Muscle of leg (tissue), 11 donors: Measurements from ENCODE around the gene TRIM37. TPM values are rescaled to one million over a fixed set of nuclear protein-coding genes. Genes with fewer than 3 reads are reported as not detected.
"Not testable (repeated sequence)": the region's sequence is repeated elsewhere in the genome, so short reads cannot be mapped to it uniquely, and the experiment has no call there.

Experiments used
- DNase-seq: peaks from one replicate; pipeline ENCODE4 v3.0.0; 2013
- H3K27ac ChIP-seq: one replicate; pipeline ENCODE4 v1.5.1; 2013; ENCODE audit warnings: mild to moderate bottlenecking, low read length, control low read depth
- H3K27me3 ChIP-seq: one replicate; pipeline ENCODE4 v1.6.1; 2013; ENCODE audit warnings: low read length; ENCODE audit not compliant: control insufficient read depth, insufficient read depth
- H3K36me3 ChIP-seq: one replicate; pipeline ENCODE4 v1.6.1; 2013; ENCODE audit warnings: low read length; ENCODE audit not compliant: control insufficient read depth, insufficient read depth
- H3K4me1 ChIP-seq: one replicate; pipeline ENCODE4 v1.6.1; 2013; ENCODE audit warnings: low read length; ENCODE audit not compliant: control insufficient read depth, insufficient read depth
- H3K4me3 ChIP-seq: one replicate; pipeline ENCODE4 v1.5.1; 2013; ENCODE audit warnings: low read length, control low read depth
- H3K9me3 ChIP-seq: replicated peaks from 2 replicates; pipeline ENCODE4 v1.6.1; 2013; ENCODE audit warnings: low read depth, low read length; ENCODE audit not compliant: control insufficient read depth
- WGBS: methylation state at CpG from one replicate; pipeline ENCODE4 v1.1.5; 2013; ENCODE audit warnings: missing lambda C conversion rate; ENCODE audit not compliant: insufficient coverage; 5-methylcytosine and 5-hydroxymethylcytosine counted together
- polyA plus RNA-seq, 8 donors: library from polyadenylated mRNA; unstranded; fragments of 120-200 nt; gene quantifications; one replicate each; pipeline versions ENCODE4 v1.2.1 to v1.2.3, GENCODE V29; 2013; ENCODE audit warnings: inconsistent platforms in 1 of 8, low replicate concordance in 1 of 8; ENCODE audit not compliant: insufficient read length in 8 of 8, insufficient read depth in 1 of 8
- total RNA-seq: library from RNA; stranded (reverse); fragments of 120-200 nt; gene quantifications from one replicate; pipeline ENCODE4 v1.2.4, GENCODE V29; 2013

Gene TRIM37
- total and polyA plus RNA-seq, 9 donors, result 11.1 to 16.0 (median 14.9) TPM

- peaks cover 4% of the 10 kb centered on the region for H3K36me3 ChIP-seq
- H3K4me1 ChIP-seq, result peaks cover 3% of the 10 kb centered on the region
- H3K9me3 ChIP-seq, result no peaks in the 10 kb centered on the region
- DNase-seq, result no peak
- no peaks in the 10 kb centered on the region for H3K27me3 ChIP-seq
- no CpG with 5 or more reads among the region's 2 CpGs for WGBS
- no peak overlapping the region for H3K27ac ChIP-seq
- H3K4me3 ChIP-seq, result no peak overlapping the region
Observed at GRCh38 chr17:59149051-59149450, 42.4 kb upstream of the TRIM37 start.

- Histone ChIP-seq H3K4me1 (no peaks in the 10 kb centered on the region), H3K27me3 (no peaks in the 10 kb centered on the region), H3K36me3 (peaks cover 10% of the 10 kb centered on the region), H3K27ac (no peak overlapping the region), H3K4me3 (no peak overlapping the region), H3K9me3 (no peaks in the 10 kb centered on the region)
- DNase-seq, result no peak
- 91% methylated on average over 1 of the region's 4 CpGs for WGBS
Observed at GRCh38 chr17:59145571-59146096, 39.0 kb upstream of the TRIM37 start.

DNA sequence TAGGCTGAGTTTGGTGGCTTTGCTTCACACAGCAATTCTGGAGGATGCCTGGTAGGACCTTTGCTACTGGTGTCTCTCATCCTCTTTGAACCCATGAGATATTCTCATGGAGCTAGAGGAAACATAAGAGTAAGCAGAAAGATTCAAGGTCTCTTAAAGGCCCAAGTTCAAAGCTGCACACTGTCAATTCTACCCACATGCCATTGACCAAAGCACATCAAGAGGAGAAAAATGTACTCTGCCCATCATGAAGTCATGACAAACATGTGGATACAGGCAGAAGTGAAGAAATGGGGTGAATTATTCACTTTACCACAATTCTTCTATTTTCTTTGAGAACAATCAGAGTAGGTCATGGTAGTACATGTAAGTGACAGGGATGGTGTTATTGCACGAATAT lies 35.2 kb upstream of the TRIM37 start:
- H3K36me3 ChIP-seq, result peaks cover 5% of the 10 kb centered on the region
- no peak overlapping the region for H3K27ac ChIP-seq
- DNase-seq, result no peak
- no peaks in the 10 kb centered on the region for H3K9me3 ChIP-seq
- WGBS, result no CpG with 5 or more reads among the region's 1 CpG
- H3K27me3 ChIP-seq, result no peaks in the 10 kb centered on the region
- no peaks in the 10 kb centered on the region for H3K4me1 ChIP-seq
- H3K4me3 ChIP-seq, result no peak overlapping the region

DNA sequence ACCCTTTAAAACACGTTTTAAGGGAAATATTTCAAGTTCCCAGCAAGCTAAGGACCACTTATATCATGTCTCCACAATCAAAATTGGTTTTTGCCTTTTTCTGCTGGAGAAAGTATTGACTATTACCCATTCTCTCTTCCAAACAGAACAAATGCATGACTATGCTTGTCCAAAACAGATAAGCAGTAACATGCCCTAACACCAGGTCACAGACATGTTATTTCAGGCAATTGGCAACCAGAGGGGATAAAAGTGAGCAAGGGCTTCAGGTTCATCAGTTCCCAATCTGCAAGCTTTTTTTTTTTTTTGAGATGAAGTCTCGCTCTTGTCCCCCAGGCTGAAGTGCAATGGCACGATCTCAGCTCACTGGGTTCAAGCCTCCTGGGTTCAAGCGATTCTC lies 33.3 kb upstream of the TRIM37 start:
- Histone ChIP-seq H3K36me3 (peaks cover 5% of the 10 kb centered on the region), H3K4me3 (no peak overlapping the region), H3K27ac (no peak overlapping the region), H3K4me1 (no peaks in the 10 kb centered on the region), H3K27me3 (no peaks in the 10 kb centered on the region), H3K9me3 (no peaks in the 10 kb centered on the region)
- no CpG with 5 or more reads among the region's 4 CpGs for WGBS
- no peak for DNase-seq

- not testable (repeated sequence) for H3K9me3 ChIP-seq, H3K27me3 ChIP-seq, H3K4me1 ChIP-seq, H3K36me3 ChIP-seq, DNase-seq, H3K27ac ChIP-seq, H3K4me3 ChIP-seq
- WGBS, result 100% methylated on average over 4 of the region's 10 CpGs
Observed at GRCh38 chr17:59138339-59138738, 31.7 kb upstream of the TRIM37 start.

DNA sequence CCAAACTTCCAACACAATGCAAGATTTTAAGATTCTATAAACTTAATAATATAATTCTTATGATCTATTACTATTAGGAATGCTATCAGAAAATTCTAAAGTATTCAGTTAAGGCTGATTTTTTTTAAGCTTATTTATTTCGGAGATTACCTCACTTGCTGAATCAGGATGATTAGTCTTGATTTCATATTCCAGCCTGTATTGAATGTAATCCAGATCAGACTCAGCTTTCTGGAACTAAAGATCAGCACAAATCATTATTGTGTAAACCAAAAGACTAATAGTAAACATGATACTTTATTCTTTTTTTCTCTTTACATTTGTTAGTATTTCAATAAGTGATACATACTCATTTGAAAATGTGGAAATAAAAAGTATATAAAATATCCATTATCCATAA lies 24.5 kb upstream of the TRIM37 start:
- no peak for DNase-seq
- no peaks in the 10 kb centered on the region for H3K9me3 ChIP-seq
- H3K4me3 ChIP-seq, result no peak overlapping the region
- no peaks in the 10 kb centered on the region for H3K27me3 ChIP-seq
- peaks cover 5% of the 10 kb centered on the region for H3K36me3 ChIP-seq
- H3K4me1 ChIP-seq, result no peaks in the 10 kb centered on the region
- no CpG with 5 or more reads among the region's 1 CpG for WGBS
- H3K27ac ChIP-seq, result no peak overlapping the region

DNA sequence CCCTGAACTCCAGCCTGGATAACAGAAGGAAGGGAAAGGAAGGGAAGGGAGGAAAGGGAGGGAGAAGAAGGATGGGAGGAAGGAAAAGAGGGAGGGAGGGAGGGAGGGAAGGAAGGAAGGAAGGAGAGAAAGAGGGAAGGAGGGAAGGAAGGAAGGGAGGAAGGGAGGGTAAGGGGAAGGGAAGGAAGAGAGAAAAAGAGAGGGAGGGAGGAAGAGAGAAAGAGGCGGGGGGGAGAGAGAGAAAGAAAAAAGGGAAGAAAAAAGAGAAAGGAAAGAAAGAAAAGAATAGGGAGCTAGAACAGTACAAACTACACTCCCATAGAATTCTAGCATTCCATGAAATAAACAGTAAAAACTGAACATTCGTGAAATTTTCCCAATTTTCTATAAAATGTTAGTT lies 23.1 kb upstream of the TRIM37 start:
- no CpG with 5 or more reads among the region's 2 CpGs for WGBS

GRCh38 chr17:59126809-59127417 lies 20.2 kb upstream of the TRIM37 start:
- Histone ChIP-seq H3K4me3 (no peak overlapping the region), H3K9me3 (no peaks in the 10 kb centered on the region), H3K36me3 (peaks cover 8% of the 10 kb centered on the region), H3K4me1 (no peaks in the 10 kb centered on the region), H3K27me3 (no peaks in the 10 kb centered on the region), H3K27ac (no peak overlapping the region)
- DNase-seq, result no peak
- 50% methylated on average over 1 of the region's 3 CpGs for WGBS

More for the DNA sequence above, 23.1 kb upstream of the TRIM37 start:
- H3K4me3 ChIP-seq, result no peak overlapping the region
- H3K27ac ChIP-seq, result no peak overlapping the region
- DNase-seq, result no peak
- no peaks in the 10 kb centered on the region for H3K9me3 ChIP-seq
- H3K36me3 ChIP-seq, result peaks cover 5% of the 10 kb centered on the region
- no peaks in the 10 kb centered on the region for H3K4me1 ChIP-seq
- H3K27me3 ChIP-seq, result no peaks in the 10 kb centered on the region

DNA sequence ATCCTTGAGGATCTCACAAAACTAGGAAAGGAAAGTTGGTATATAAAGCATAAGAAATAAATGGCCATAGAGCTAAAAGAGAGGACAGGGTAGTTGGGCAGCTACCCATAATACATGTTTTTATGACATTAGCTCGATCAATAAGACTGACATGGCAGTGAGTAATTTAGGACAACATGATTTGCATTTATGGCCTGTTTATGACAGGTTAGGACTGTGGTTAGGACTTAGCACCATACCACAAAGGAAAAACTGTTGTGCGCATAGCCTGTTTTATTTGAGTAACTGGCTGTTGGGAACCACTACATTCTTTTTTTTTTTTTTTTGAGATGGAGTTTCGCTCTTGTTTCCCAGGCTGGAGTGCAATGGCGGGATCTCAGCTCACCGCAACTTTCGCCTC lies 18.0 kb upstream of the TRIM37 start:
- no peak for DNase-seq
- no peaks in the 10 kb centered on the region for H3K27me3 ChIP-seq
- no peak overlapping the region for H3K27ac ChIP-seq
- peaks cover 11% of the 10 kb centered on the region for H3K36me3 ChIP-seq
- no peaks in the 10 kb centered on the region for H3K4me1 ChIP-seq
- no peaks in the 10 kb centered on the region for H3K9me3 ChIP-seq
- H3K4me3 ChIP-seq, result no peak overlapping the region
- no CpG with 5 or more reads among the region's 6 CpGs for WGBS

GRCh38 chr17:59121901-59122480 lies 15.3 kb upstream of the TRIM37 start:
- no peak for DNase-seq
- 96% methylated on average over 3 of the region's 9 CpGs for WGBS
- H3K4me3 ChIP-seq, result no peak overlapping the region
- H3K27me3 ChIP-seq, result no peaks in the 10 kb centered on the region
- H3K9me3 ChIP-seq, result no peaks in the 10 kb centered on the region
- peaks cover 10% of the 10 kb centered on the region for H3K36me3 ChIP-seq
- H3K4me1 ChIP-seq, result no peaks in the 10 kb centered on the region
- no peak overlapping the region for H3K27ac ChIP-seq
